ENCODE results near the gene APBA2.

- TF ChIP-seq POLR2A (IDR thresholded peaks at IDR 0.05) (no peak), CTCF (IDR thresholded peaks at IDR 0.05) (no peak)
These were observed 148.4 kb downstream of the APBA2 start for GRCh38 chr15:29034151-29034550.
